ENCODE results near the gene PDE3A. TPM values are rescaled to one million over a fixed set of nuclear protein-coding genes. Genes with fewer than 3 reads are reported as not detected.

Gene PDE3A
- total and polyA plus RNA-seq, 2 of the 4 experiments (the other 2 are of a cell fraction) = 0.09 to 0.18 TPM

DNA sequence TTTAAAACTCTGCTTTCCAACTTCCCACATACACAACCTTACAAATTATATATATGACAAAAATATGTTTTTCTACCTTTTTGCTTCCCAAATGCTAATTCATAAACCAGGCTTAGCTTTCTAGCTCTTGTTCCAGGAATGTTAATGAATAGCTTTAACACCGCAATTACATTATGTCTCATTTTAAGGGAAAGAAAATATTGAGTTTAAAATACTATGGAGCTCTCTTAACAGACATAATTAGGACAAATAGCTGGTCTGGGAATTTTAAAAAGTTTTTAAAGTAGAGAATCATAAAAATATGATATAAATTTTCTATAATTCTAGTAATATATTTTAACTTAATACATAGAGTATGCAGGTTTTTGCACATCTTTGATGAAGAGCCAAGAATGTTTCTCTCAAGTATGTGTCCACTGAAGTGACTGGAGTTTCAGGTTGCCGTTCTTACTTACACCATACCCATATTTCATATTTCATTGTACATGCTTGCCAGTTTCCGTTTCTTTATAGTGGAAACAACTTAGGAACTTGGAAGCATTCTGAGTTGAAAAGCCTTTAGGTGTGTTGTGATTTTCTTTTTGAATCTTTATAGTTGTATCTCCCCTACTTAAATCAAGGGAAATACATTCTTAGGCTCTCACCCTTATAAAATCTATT is 236.2 kb downstream of the PDE3A start:
- no peak overlapping the region for H2BK120ac ChIP-seq (ENCODE audit: low read depth, low read length)
- H3K4ac ChIP-seq (ENCODE audit: low read depth, low read length) = no peak overlapping the region
- H2BK5ac ChIP-seq (ENCODE audit: low read depth, low read length, poor library complexity, severe bottlenecking) = no peak overlapping the region
- no peak overlapping the region for H3K14ac ChIP-seq (replicated peaks; ENCODE audit: low read depth, low read length)
- H2BK15ac ChIP-seq (ENCODE audit: low read depth, low read length) = no peak overlapping the region
- H3K9ac ChIP-seq (ENCODE audit: low read depth, low read length) = no peak overlapping the region
- H3K9me1 ChIP-seq (ENCODE audit: insufficient read depth, low read length) = no peaks in the 10 kb centered on the region
- in situ Hi-C loops (cut with MboI; ENCODE audit: low sequenced_read_pairs) (no loop called here), dilution Hi-C loops (cut with HindIII; ENCODE audit: low sequenced_read_pairs, unreplicated experiment) (no loop called here), intact Hi-C loops (cut with micrococcal nuclease) (loop anchor here (5.0 kb wide), 2 partner anchors 607 to 847 kb away; no protein-coding TSS in a partner anchor)
- no peak overlapping the region for H4K5ac ChIP-seq (ENCODE audit: low read depth, low read length)
- H3K27ac ChIP-seq (ENCODE audit: insufficient read depth, low read length) = no peak overlapping the region
- ChIA-PET POLR2A (ENCODE audit: unreplicated experiment) (no interaction called here), CTCF (no interaction called here)
- ATAC-seq (ENCODE audit: low read depth) (no peak), DNase-seq (no peak)
- no peak overlapping the region for H2BK20ac ChIP-seq (ENCODE audit: low read depth, low read length)
- no CpG with 5 or more reads among the region's 3 CpGs for WGBS, 2 experiments (ENCODE audit: extremely low coverage in 2 of 2, insufficient read length in 1 of 2)
- no peak overlapping the region for H2AK5ac ChIP-seq (ENCODE audit: low read depth, low read length)
- no peaks in the 10 kb centered on the region for H3K9me3 ChIP-seq (ENCODE audit: control insufficient read depth, insufficient read depth, low read length)
- no peak for TF ChIP-seq CEBPB (IDR thresholded peaks at IDR 0.05; ENCODE audit: low read depth, low read length)
- no peak for TF ChIP-seq BHLHE40 (IDR thresholded peaks at IDR 0.05; ENCODE audit: low read depth, low read length)
- TF ChIP-seq, protein P1, sequence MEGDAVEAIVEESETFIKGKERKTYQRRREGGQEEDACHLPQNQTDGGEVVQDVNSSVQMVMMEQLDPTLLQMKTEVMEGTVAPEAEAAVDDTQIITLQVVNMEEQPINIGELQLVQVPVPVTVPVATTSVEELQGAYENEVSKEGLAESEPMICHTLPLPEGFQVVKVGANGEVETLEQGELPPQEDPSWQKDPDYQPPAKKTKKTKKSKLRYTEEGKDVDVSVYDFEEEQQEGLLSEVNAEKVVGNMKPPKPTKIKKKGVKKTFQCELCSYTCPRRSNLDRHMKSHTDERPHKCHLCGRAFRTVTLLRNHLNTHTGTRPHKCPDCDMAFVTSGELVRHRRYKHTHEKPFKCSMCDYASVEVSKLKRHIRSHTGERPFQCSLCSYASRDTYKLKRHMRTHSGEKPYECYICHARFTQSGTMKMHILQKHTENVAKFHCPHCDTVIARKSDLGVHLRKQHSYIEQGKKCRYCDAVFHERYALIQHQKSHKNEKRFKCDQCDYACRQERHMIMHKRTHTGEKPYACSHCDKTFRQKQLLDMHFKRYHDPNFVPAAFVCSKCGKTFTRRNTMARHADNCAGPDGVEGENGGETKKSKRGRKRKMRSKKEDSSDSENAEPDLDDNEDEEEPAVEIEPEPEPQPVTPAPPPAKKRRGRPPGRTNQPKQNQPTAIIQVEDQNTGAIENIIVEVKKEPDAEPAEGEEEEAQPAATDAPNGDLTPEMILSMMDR (conservative IDR thresholded peaks at IDR 0.05; ENCODE audit: low read depth, low read length) = no peak
- TF ChIP-seq POLR2A (IDR thresholded peaks at IDR 0.05; ENCODE audit: low read depth, low read length) = no peak
- no peak for TF ChIP-seq FOS (IDR thresholded peaks at IDR 0.05; ENCODE audit: low read depth, low read length)
- TF ChIP-seq NFE2L2 (IDR thresholded peaks at IDR 0.05; ENCODE audit: low read depth, low read length) = no peak
- TF ChIP-seq RFX5 (IDR thresholded peaks at IDR 0.05; ENCODE audit: low read depth, low read length) = no peak
- no peak for TF ChIP-seq MXI1 (IDR thresholded peaks at IDR 0.05; ENCODE audit: borderline replicate concordance, low read depth, low read length)
- TF ChIP-seq RAD21 (IDR thresholded peaks at IDR 0.05; ENCODE audit: low read length) = no peak
- TF ChIP-seq, protein P2, sequence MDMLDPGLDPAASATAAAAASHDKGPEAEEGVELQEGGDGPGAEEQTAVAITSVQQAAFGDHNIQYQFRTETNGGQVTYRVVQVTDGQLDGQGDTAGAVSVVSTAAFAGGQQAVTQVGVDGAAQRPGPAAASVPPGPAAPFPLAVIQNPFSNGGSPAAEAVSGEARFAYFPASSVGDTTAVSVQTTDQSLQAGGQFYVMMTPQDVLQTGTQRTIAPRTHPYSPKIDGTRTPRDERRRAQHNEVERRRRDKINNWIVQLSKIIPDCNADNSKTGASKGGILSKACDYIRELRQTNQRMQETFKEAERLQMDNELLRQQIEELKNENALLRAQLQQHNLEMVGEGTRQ (IDR thresholded peaks at IDR 0.05; ENCODE audit: low read depth, low read length) = no peak
- no peak for TF ChIP-seq SMC3 (IDR thresholded peaks at IDR 0.05; ENCODE audit: low read depth, low read length)
- TF ChIP-seq, protein P3, sequence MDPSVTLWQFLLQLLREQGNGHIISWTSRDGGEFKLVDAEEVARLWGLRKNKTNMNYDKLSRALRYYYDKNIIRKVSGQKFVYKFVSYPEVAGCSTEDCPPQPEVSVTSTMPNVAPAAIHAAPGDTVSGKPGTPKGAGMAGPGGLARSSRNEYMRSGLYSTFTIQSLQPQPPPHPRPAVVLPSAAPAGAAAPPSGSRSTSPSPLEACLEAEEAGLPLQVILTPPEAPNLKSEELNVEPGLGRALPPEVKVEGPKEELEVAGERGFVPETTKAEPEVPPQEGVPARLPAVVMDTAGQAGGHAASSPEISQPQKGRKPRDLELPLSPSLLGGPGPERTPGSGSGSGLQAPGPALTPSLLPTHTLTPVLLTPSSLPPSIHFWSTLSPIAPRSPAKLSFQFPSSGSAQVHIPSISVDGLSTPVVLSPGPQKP (IDR thresholded peaks at IDR 0.05; ENCODE audit: borderline replicate concordance, low read depth, low read length) = no peak
- TF ChIP-seq MAFK (IDR thresholded peaks at IDR 0.05; ENCODE audit: low read depth, low read length) = no peak
- TF ChIP-seq MAZ (IDR thresholded peaks at IDR 0.05; ENCODE audit: borderline replicate concordance, low read depth, low read length) = no peak
- H3K4me1 ChIP-seq (ENCODE audit: control insufficient read depth, insufficient read depth, low read length) = no peaks in the 10 kb centered on the region; the same call in 1 of the 2 replicates
- H3K18ac ChIP-seq (ENCODE audit: low read depth, low read length) = no peak overlapping the region
- no peak overlapping the region for H4K91ac ChIP-seq (ENCODE audit: insufficient read depth, low read depth, low read length)
- H3K27me3 ChIP-seq (ENCODE audit: control insufficient read depth, insufficient read depth, low read length) = no peaks in the 10 kb centered on the region
- no peak overlapping the region for H3K23ac ChIP-seq (ENCODE audit: low read depth, low read length)
- no peak overlapping the region for H3K56ac ChIP-seq (ENCODE audit: extremely low read depth, insufficient read depth, low read length)
- H4K20me1 ChIP-seq (ENCODE audit: insufficient read depth, low read length) = no peaks in the 10 kb centered on the region
- H3K79me1 ChIP-seq (ENCODE audit: low read depth in 1 of 2, low read length in 2 of 2) = no peaks in the 10 kb centered on the region
- no peak overlapping the region for H2AFZ ChIP-seq (replicated peaks; ENCODE audit: low read length, poor library complexity)
- no TSS peak for BruUV-seq (replicated peaks)
- no peaks in the 10 kb centered on the region for H3K36me3 ChIP-seq (ENCODE audit: control insufficient read depth, insufficient read depth, low read length)
- H3K4me3 ChIP-seq (ENCODE audit: insufficient read depth, low read depth, low read length) = no peak overlapping the region
- H2AK9ac ChIP-seq (replicated peaks; ENCODE audit: low read depth, low read length, poor library complexity) = no peak overlapping the region
- H4K8ac ChIP-seq (ENCODE audit: low read depth in 2 of 2, low read length in 2 of 2) = no peak overlapping the region
- no peak overlapping the region for H3K4me2 ChIP-seq (ENCODE audit: low read depth, low read length)

Data from IMR-90 (cell line).